BLaER1 treated with 17β-estradiol and CSF1 and Interleukin-3, amounts not matched to agents 10 nM and 100 nM (cell line): ENCODE results near the gene NUSAP1.
"Not testable (repeated sequence)": the region's sequence is repeated elsewhere in the genome, so short reads cannot be mapped to it uniquely, and the experiment has no call there.

Source experiments
- H3K27ac ChIP-seq, 11 experiments: shearing (Covaris generic); formaldehyde crosslinking; 2 replicates each; pipeline ENCODE4 v1.8.1; 2022
- H3K27me3 ChIP-seq, 11 experiments: shearing (Covaris generic); formaldehyde crosslinking; 2 replicates each; pipeline ENCODE4 v1.8.1; 2022
- H3K36me3 ChIP-seq, 11 experiments: shearing (Covaris generic); formaldehyde crosslinking; 2 replicates each; pipeline ENCODE4 v1.8.1; 2022
- H3K4me1 ChIP-seq, 10 experiments: shearing (Covaris generic); formaldehyde crosslinking; 2 replicates each; pipeline ENCODE4 v1.8.1; 2022
- H3K4me2 ChIP-seq, 11 experiments: shearing (Covaris generic); formaldehyde crosslinking; 2 replicates each; pipeline ENCODE4 v1.8.1; 2022
- H3K4me3 ChIP-seq, 10 experiments: shearing (Covaris generic); formaldehyde crosslinking; 2 replicates each; pipeline ENCODE4 v1.8.1; 2022
- H3K9ac ChIP-seq, 11 experiments: shearing (Covaris generic); formaldehyde crosslinking; 2 replicates each; pipeline ENCODE4 v1.8.1; 2022
- H3K9me3 ChIP-seq, 11 experiments: shearing (Covaris generic); formaldehyde crosslinking; replicated peaks in 1 of 11; 2 replicates each; pipeline ENCODE4 v1.8.1; 2022
- H4K20me1 ChIP-seq, 11 experiments: shearing (Covaris generic); formaldehyde crosslinking; 2 replicates each; pipeline ENCODE4 v1.8.1; 2022
- Cebpa-rat ChIP-seq, 11 experiments: shearing (Covaris generic); IDR thresholded peaks; 2 replicates each; pipeline ENCODE4 v1.8.1; 2022

NUSAP1 gene

GRCh38 chr15:41377978-41378377 is 45.3 kb downstream of the NUSAP1 start:
- H3K36me3 ChIP-seq: peaks cover 58 to 90% (median 88%) of the 10 kb centered on the region in 11 experiments
- H4K20me1 ChIP-seq: peaks cover 0 to under 1% (median 0%) of the 10 kb centered on the region in 11 experiments; a peak in 5 of 22 replicates
- no peaks in the 10 kb centered on the region for H3K4me1 ChIP-seq
- TF ChIP-seq Cebpa-rat (IDR thresholded peaks at IDR 0.05): no peak
- no peak overlapping the region for H3K4me3 ChIP-seq
- no peak overlapping the region for H3K4me2 ChIP-seq
- no peaks in the 10 kb centered on the region for H3K27me3 ChIP-seq
- H3K9me3 ChIP-seq: peaks cover 0 to 11% (median 0%) of the 10 kb centered on the region in 11 experiments; a peak in 7 of 22 replicates
- H3K27ac ChIP-seq: no peak overlapping the region
- H3K9ac ChIP-seq: no peak overlapping the region

GRCh38 chr15:41383974-41384749 is 51.5 kb downstream of the NUSAP1 start:
- not testable (repeated sequence) for H3K4me1 ChIP-seq, H3K4me3 ChIP-seq, H3K27me3 ChIP-seq, H3K27ac ChIP-seq, H3K4me2 ChIP-seq, H4K20me1 ChIP-seq, H3K9ac ChIP-seq
- H3K9me3 ChIP-seq: peaks cover 0 to 11% (median 0%) of the 10 kb centered on the region in 11 experiments; a peak in 7 of 22 replicates
- peaks cover 67 to 79% (median 77%) of the 10 kb centered on the region in 11 experiments for H3K36me3 ChIP-seq

GRCh38 chr15:41387646-41388045 is 55.0 kb downstream of the NUSAP1 start:
- H4K20me1 ChIP-seq: no peaks in the 10 kb centered on the region
- H3K4me1 ChIP-seq: 0 out of 20 replicates have a peak, but pooled peaks cover 0 to 5% (median 0%) of the 10 kb centered on the region in 10 experiments
- H3K9ac ChIP-seq: no peak overlapping the region
- peaks cover 58 to 86% (median 72%) of the 10 kb centered on the region in 11 experiments for H3K36me3 ChIP-seq
- no peak overlapping the region for H3K4me3 ChIP-seq
- no peak overlapping the region for H3K27ac ChIP-seq
- H3K9me3 ChIP-seq: no peaks in the 10 kb centered on the region
- H3K4me2 ChIP-seq: no peak overlapping the region
- no peak for TF ChIP-seq Cebpa-rat (IDR thresholded peaks at IDR 0.05)
- no peaks in the 10 kb centered on the region for H3K27me3 ChIP-seq

GRCh38 chr15:41392659-41393058 is 60.0 kb downstream of the NUSAP1 start:
- no peak overlapping the region for H3K9ac ChIP-seq
- 0 out of 20 replicates have a peak, but pooled peaks cover 0 to 6% (median 0%) of the 10 kb centered on the region in 10 experiments for H3K4me1 ChIP-seq

GRCh38 chr15:41394924-41395323 is 62.2 kb downstream of the NUSAP1 start:
- Histone ChIP-seq H3K4me2 (no peak overlapping the region), H4K20me1 (peaks cover 0 to 4% (median 0%) of the 10 kb centered on the region in 11 experiments; a peak in 1 of 22 replicates), H3K27me3 (no peaks in the 10 kb centered on the region), H3K4me3 (no peak overlapping the region), H3K27ac (no peak overlapping the region), H3K4me1 (0 out of 20 replicates have a peak, but pooled peaks cover 0 to 6% (median 0%) of the 10 kb centered on the region in 10 experiments), H3K36me3 (peaks cover 36 to 87% (median 54%) of the 10 kb centered on the region in 11 experiments), H3K9ac (no peak overlapping the region), H3K9me3 (no peaks in the 10 kb centered on the region)
- no peak for TF ChIP-seq Cebpa-rat (IDR thresholded peaks at IDR 0.05)

More at GRCh38 chr15:41392659-41393058, 60.0 kb downstream of the NUSAP1 start:
- Histone ChIP-seq H4K20me1 (peaks cover 0 to 4% (median 0%) of the 10 kb centered on the region in 11 experiments; a peak in 1 of 22 replicates), H3K27me3 (no peaks in the 10 kb centered on the region), H3K9me3 (no peaks in the 10 kb centered on the region), H3K27ac (no peak overlapping the region), H3K4me2 (no peak overlapping the region), H3K4me3 (no peak overlapping the region), H3K36me3 (peaks cover 52 to 98% (median 77%) of the 10 kb centered on the region in 11 experiments)
- TF ChIP-seq Cebpa-rat (IDR thresholded peaks at IDR 0.05): no peak

- no peak for TF ChIP-seq Cebpa-rat (IDR thresholded peaks at IDR 0.05)
- Histone ChIP-seq H3K9me3 (no peaks in the 10 kb centered on the region), H3K9ac (no peak overlapping the region), H3K27me3 (no peaks in the 10 kb centered on the region), H4K20me1 (peaks cover 0 to 4% (median 0%) of the 10 kb centered on the region in 11 experiments; a peak in 1 of 22 replicates), H3K27ac (no peak overlapping the region), H3K4me3 (no peak overlapping the region), H3K36me3 (peaks cover 34 to 78% (median 53%) of the 10 kb centered on the region in 11 experiments), H3K4me1 (peaks cover 1 to 11% (median 2%) of the 10 kb centered on the region in 10 experiments; a peak in 18 of 20 replicates), H3K4me2 (no peak overlapping the region)
Measured at GRCh38 chr15:41396111-41396510, 63.4 kb downstream of the NUSAP1 start.

- Histone ChIP-seq H3K27me3 (no peaks in the 10 kb centered on the region), H3K9ac (peak overlapping the region; percentile 85 to 96 (median 91)), H3K4me1 (peaks cover 25 to 34% (median 30%) of the 10 kb centered on the region in 10 experiments), H3K36me3 (peaks cover 3 to 21% (median 5%) of the 10 kb centered on the region in 11 experiments; a peak in 16 of 22 replicates), H3K4me2 (peak overlapping the region; percentile 61 to 89 (median 77)), H3K4me3 (peak overlapping the region; percentile 71 to 94 (median 84)), H3K9me3 (no peaks in the 10 kb centered on the region), H4K20me1 (no peaks in the 10 kb centered on the region), H3K27ac (peak overlapping the region; percentile 78 to 92 (median 89))
- TF ChIP-seq Cebpa-rat (IDR thresholded peaks at IDR 0.05): no peak
Measured at GRCh38 chr15:41401904-41402267, 69.2 kb downstream of the NUSAP1 start.

DNA sequence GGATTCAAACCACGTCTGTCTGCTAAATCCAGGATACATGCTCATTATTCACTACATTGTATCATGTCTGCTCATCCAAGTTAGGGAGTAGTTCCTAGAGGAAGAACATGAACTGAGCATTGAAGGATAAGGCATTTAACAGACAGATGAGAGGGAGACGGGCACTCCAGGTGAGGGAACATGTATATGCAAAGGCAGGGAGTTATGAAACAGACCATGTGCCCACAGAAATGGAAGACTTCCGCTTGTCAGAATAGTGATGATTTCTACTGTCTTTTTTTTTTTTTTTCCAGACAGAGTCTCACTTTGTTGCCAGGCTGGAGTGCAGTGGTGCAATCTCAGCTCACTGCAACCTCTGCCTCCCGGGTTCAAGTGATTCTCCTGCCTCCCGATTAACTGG is 74.7 kb downstream of the NUSAP1 start:
- Histone ChIP-seq H3K27me3 (no peaks in the 10 kb centered on the region), H3K4me2 (no peak overlapping the region), H3K9ac (no peak overlapping the region), H3K4me1 (peaks cover 19 to 34% (median 25%) of the 10 kb centered on the region in 10 experiments), H4K20me1 (no peaks in the 10 kb centered on the region), H3K9me3 (no peaks in the 10 kb centered on the region), H3K27ac (no peak overlapping the region), H3K36me3 (no peaks in the 10 kb centered on the region), H3K4me3 (no peak overlapping the region)
- no peak for TF ChIP-seq Cebpa-rat (IDR thresholded peaks at IDR 0.05)

GRCh38 chr15:41408234-41408641 is 75.6 kb downstream of the NUSAP1 start:
- peak overlapping the region in 2 of 11 experiments; percentile 5 to 20; a peak in 2 of 22 replicates for H3K27ac ChIP-seq
- H3K9ac ChIP-seq: no peak overlapping the region
- TF ChIP-seq Cebpa-rat (IDR thresholded peaks at IDR 0.05): no peak
- H3K36me3 ChIP-seq: no peaks in the 10 kb centered on the region
- no peaks in the 10 kb centered on the region for H4K20me1 ChIP-seq
- no peak overlapping the region for H3K4me3 ChIP-seq
- no peak overlapping the region for H3K4me2 ChIP-seq
- H3K4me1 ChIP-seq: peaks cover 15 to 30% (median 21%) of the 10 kb centered on the region in 10 experiments
- H3K27me3 ChIP-seq: no peaks in the 10 kb centered on the region
- H3K9me3 ChIP-seq: no peaks in the 10 kb centered on the region
